WERI-Rb-1 (cell line): ENCODE data around the gene MYCBPAP.

Experiments used
- DNase-seq: peaks from one replicate; pipeline ENCODE4 v3.0.0-alpha.2; 2020
- H3K27ac ChIP-seq: fragments of 250-450 bp; sonication (Bioruptor Pico); 2 replicates; pipeline ENCODE4 v1.5.1; 2020; ENCODE audit warnings: mild to moderate bottlenecking, moderate library complexity
- H3K27me3 ChIP-seq: fragments of 250-450 bp; sonication (Bioruptor Pico); 2 replicates; pipeline ENCODE4 v1.5.1; 2021; ENCODE audit warnings: mild to moderate bottlenecking, low read depth, moderate library complexity; ENCODE audit not compliant: insufficient read depth, severe bottlenecking
- H3K36me3 ChIP-seq: fragments of 250-450 bp; sonication (Bioruptor Pico); 2 replicates; pipeline ENCODE4 v1.5.1; 2020; ENCODE audit warnings: mild to moderate bottlenecking, moderate library complexity
- H3K4me3 ChIP-seq: 2 replicates; pipeline ENCODE4 v1.5.1; 2011; ENCODE audit warnings: low read depth, mild to moderate bottlenecking, control low read depth, low read length
- H3K9me3 ChIP-seq: fragments of 250-450 bp; sonication (Bioruptor Pico); 2 replicates; pipeline ENCODE4 v1.5.1; 2021; ENCODE audit warnings: mild to moderate bottlenecking, moderate library complexity; ENCODE audit not compliant: severe bottlenecking
- TF ChIP-seq, protein P1 (sequence below): IDR thresholded peaks from 2 replicates; pipeline ENCODE4 v1.5.1; 2011; ENCODE audit warnings: low read depth, mild to moderate bottlenecking, control low read depth, inconsistent platforms, low read length

The MYCBPAP gene

DNA sequence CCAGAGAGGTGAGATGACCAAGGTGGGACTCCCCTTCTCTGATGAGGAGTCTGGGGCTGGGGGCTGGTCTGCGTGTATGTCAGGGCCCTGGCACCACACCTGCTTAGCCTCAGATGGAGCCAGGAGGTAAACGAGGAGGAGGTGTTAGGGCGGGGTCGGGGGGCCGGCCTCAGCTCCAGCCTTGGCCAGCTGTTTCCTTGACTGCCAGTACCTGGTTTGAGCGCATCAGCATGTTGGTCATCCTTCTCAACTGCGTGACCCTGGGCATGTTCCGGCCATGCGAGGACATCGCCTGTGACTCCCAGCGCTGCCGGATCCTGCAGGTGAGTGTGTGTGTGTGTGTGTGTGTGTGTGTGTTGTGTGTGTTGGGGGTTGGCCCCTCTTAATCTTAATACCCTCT is 60.4 kb downstream of the MYCBPAP start:
- TF ChIP-seq, protein P1, sequence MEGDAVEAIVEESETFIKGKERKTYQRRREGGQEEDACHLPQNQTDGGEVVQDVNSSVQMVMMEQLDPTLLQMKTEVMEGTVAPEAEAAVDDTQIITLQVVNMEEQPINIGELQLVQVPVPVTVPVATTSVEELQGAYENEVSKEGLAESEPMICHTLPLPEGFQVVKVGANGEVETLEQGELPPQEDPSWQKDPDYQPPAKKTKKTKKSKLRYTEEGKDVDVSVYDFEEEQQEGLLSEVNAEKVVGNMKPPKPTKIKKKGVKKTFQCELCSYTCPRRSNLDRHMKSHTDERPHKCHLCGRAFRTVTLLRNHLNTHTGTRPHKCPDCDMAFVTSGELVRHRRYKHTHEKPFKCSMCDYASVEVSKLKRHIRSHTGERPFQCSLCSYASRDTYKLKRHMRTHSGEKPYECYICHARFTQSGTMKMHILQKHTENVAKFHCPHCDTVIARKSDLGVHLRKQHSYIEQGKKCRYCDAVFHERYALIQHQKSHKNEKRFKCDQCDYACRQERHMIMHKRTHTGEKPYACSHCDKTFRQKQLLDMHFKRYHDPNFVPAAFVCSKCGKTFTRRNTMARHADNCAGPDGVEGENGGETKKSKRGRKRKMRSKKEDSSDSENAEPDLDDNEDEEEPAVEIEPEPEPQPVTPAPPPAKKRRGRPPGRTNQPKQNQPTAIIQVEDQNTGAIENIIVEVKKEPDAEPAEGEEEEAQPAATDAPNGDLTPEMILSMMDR: no peak
- Histone ChIP-seq H3K9me3 (no peaks in the 10 kb centered on the region), H3K36me3 (peaks cover 66% of the 10 kb centered on the region), H3K27me3 (no peaks in the 10 kb centered on the region), H3K4me3 (no peak overlapping the region), H3K27ac (peak overlapping the region; percentile 96)
- no peak for DNase-seq

GRCh38 chr17:50569592-50569991 is 61.4 kb downstream of the MYCBPAP start:
- DNase-seq: no peak
- no peak overlapping the region for H3K4me3 ChIP-seq
- TF ChIP-seq, protein P1: no peak
- H3K27me3 ChIP-seq: no peaks in the 10 kb centered on the region
- no peaks in the 10 kb centered on the region for H3K9me3 ChIP-seq
- peak overlapping the region; percentile 96 for H3K27ac ChIP-seq
- H3K36me3 ChIP-seq: peaks cover 66% of the 10 kb centered on the region

- Histone ChIP-seq H3K27me3 (no peaks in the 10 kb centered on the region), H3K4me3 (no peak overlapping the region), H3K36me3 (peaks cover 71% of the 10 kb centered on the region), H3K9me3 (no peaks in the 10 kb centered on the region), H3K27ac (peak overlapping the region; percentile 96)
- TF ChIP-seq, protein P1: no peak
- peak; percentile 87 for DNase-seq
Observed at GRCh38 chr17:50570032-50570431, 61.8 kb downstream of the MYCBPAP start.

- H3K27ac ChIP-seq: peak overlapping the region; percentile 96
- peaks cover 76% of the 10 kb centered on the region for H3K36me3 ChIP-seq
- DNase-seq: peak; percentile 97
- no peaks in the 10 kb centered on the region for H3K27me3 ChIP-seq
- no peak overlapping the region for H3K4me3 ChIP-seq
- TF ChIP-seq, protein P1: no peak
- no peaks in the 10 kb centered on the region for H3K9me3 ChIP-seq
Observed at GRCh38 chr17:50570528-50570927, 62.3 kb downstream of the MYCBPAP start.

DNA sequence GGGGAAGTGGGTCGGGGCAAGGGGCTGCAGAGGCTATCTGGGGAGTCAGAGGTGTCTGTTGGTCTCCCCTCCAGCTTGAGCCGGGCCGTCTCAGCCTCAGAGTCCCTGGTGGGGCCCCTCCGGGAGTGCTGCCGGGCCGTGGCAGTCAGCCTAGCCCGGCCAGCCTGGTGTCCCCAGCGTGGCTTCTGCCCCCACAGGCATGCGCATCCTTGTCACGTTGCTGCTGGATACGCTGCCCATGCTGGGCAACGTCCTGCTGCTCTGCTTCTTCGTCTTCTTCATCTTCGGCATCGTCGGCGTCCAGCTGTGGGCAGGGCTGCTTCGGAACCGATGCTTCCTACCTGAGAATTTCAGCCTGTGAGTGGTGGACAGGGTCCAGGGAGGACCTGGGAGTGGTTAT is 63.4 kb downstream of the MYCBPAP start:
- TF ChIP-seq, protein P1: no peak
- H3K27me3 ChIP-seq: no peaks in the 10 kb centered on the region

GRCh38 chr17:50572541-50572940 is 64.3 kb downstream of the MYCBPAP start:
- TF ChIP-seq, protein P1: no peak
- Histone ChIP-seq H3K9me3 (no peaks in the 10 kb centered on the region), H3K36me3 (peaks cover 83% of the 10 kb centered on the region), H3K27me3 (no peaks in the 10 kb centered on the region), H3K27ac (peak overlapping the region; percentile 96), H3K4me3 (no peak overlapping the region)
- DNase-seq: no peak

More for the DNA sequence above, 63.4 kb downstream of the MYCBPAP start:
- H3K4me3 ChIP-seq: no peak overlapping the region
- DNase-seq: no peak
- H3K36me3 ChIP-seq: peaks cover 79% of the 10 kb centered on the region
- no peaks in the 10 kb centered on the region for H3K9me3 ChIP-seq
- peak overlapping the region; percentile 96 for H3K27ac ChIP-seq
